HEK293 (cell line): ENCODE measurements around the gene SNUPN.

Source experiments
- CTCF ChIA-PET: fragments of 350-600 bp; formaldehyde crosslinking; extraction: SDS; loops from one replicate; lab custom pipeline; 2021; ENCODE audit warnings: antibody characterized with exemption; lab: Yijun Ruan, JAX
- POLR2A ChIA-PET: fragments of 300-600 bp; formaldehyde crosslinking; extraction: SDS; loops from one replicate; lab custom pipeline; 2020; ENCODE audit warnings: antibody characterized with exemption, inconsistent platforms; lab: Yijun Ruan, JAX
- H3K27ac ChIP-seq: fragments of 200-500 bp; sonication (Bioruptor generic); 2 replicates; pipeline ENCODE4 v1.5.1; 2014; ENCODE audit warnings: low read depth, low read length, control low read depth, inconsistent platforms; ENCODE audit errors: extremely low read depth
- H3K36me3 ChIP-seq, 2 experiments: fragments of 200-500 bp in 1 of 2; sonication (Bioruptor generic) in 1 of 2; 1 replicate in 1 of 2; 2 replicates in 1 of 2; pipeline ENCODE4 v1.5.1; 2014 to 2017; ENCODE audit warnings: inconsistent platforms in 2 of 2, low read length in 2 of 2; ENCODE audit not compliant: control insufficient read depth in 2 of 2, insufficient read depth in 1 of 2
- H3K4me1 ChIP-seq: fragments of 200-500 bp; sonication (Bioruptor generic); 2 replicates; pipeline ENCODE4 v1.5.1; 2014; ENCODE audit warnings: mild to moderate bottlenecking, low read length, inconsistent platforms; ENCODE audit not compliant: control insufficient read depth, insufficient read depth
- H3K4me3 ChIP-seq: 2 replicates; pipeline ENCODE4 v1.5.1; 2011; ENCODE audit warnings: low read depth, mild to moderate bottlenecking, control low read depth, low read length, moderate library complexity
- H3K9me3 ChIP-seq: fragments of 200-500 bp; sonication (Bioruptor generic); 2 replicates; pipeline ENCODE4 v1.5.1; 2014; ENCODE audit warnings: low read depth, low read length, inconsistent platforms; ENCODE audit not compliant: control insufficient read depth, insufficient read depth
- EGR2 ChIP-seq: fragments of 450-650 bp; formaldehyde crosslinking; IDR thresholded peaks from 2 replicates; pipeline ENCODE4 v1.5.1; 2016; ENCODE audit warnings: low read depth, missing biosample characterization, missing genetic modification characterization
- GLIS1 ChIP-seq: fragments of 450-650 bp; formaldehyde crosslinking; IDR thresholded peaks from 2 replicates; pipeline ENCODE4 v1.5.1; 2016; ENCODE audit warnings: missing biosample characterization, missing genetic modification characterization
- KLF10 ChIP-seq: fragments of 450-650 bp; IDR thresholded peaks from 2 replicates; pipeline ENCODE4 v1.5.1; 2018; ENCODE audit warnings: missing biosample characterization, mild to moderate bottlenecking, missing genetic modification characterization
- MZF1 ChIP-seq: fragments of 450-650 bp; formaldehyde crosslinking; IDR thresholded peaks from 2 replicates; pipeline ENCODE4 v1.5.1; 2017; ENCODE audit warnings: missing biosample characterization, missing genetic modification characterization, borderline replicate concordance
- SETDB1 ChIP-seq: IDR thresholded peaks from one replicate; pipeline ENCODE4 v1.6.1; 2017; ENCODE audit warnings: mild to moderate bottlenecking, low read length, moderate library complexity, mixed read lengths; ENCODE audit not compliant: insufficient read length
- WT1 ChIP-seq: fragments of 450-650 bp; formaldehyde crosslinking; IDR thresholded peaks from 2 replicates; pipeline ENCODE4 v1.5.1; 2016; ENCODE audit warnings: missing biosample characterization, missing genetic modification characterization
- ZBTB48 ChIP-seq: fragments of 450-650 bp; formaldehyde crosslinking; IDR thresholded peaks from 2 replicates; pipeline ENCODE4 v1.5.1; 2016; ENCODE audit warnings: missing biosample characterization, missing genetic modification characterization
- ZBTB49 ChIP-seq: fragments of 450-650 bp; formaldehyde crosslinking; IDR thresholded peaks from 2 replicates; pipeline ENCODE4 v1.5.1; 2016; ENCODE audit warnings: missing biosample characterization, missing genetic modification characterization, low read depth
- ZFP41 ChIP-seq: fragments of 450-650 bp; formaldehyde crosslinking; IDR thresholded peaks from 2 replicates; pipeline ENCODE4 v1.5.1; 2016; ENCODE audit warnings: missing biosample characterization, missing genetic modification characterization, borderline replicate concordance
- ZIC2 ChIP-seq: fragments of 450-650 bp; formaldehyde crosslinking; IDR thresholded peaks from 2 replicates; pipeline ENCODE4 v1.5.1; 2016; ENCODE audit warnings: missing biosample characterization, missing genetic modification characterization
- ZNF138 ChIP-seq: fragments of 450-650 bp; formaldehyde crosslinking; IDR thresholded peaks from 2 replicates; pipeline ENCODE4 v1.5.1; 2016; ENCODE audit warnings: missing biosample characterization, missing genetic modification characterization, borderline replicate concordance
- ZNF280D ChIP-seq: fragments of 450-650 bp; formaldehyde crosslinking; IDR thresholded peaks from 2 replicates; pipeline ENCODE4 v1.5.1; 2016; ENCODE audit warnings: missing biosample characterization, missing genetic modification characterization
- ZNF350 ChIP-seq: fragments of 450-650 bp; formaldehyde crosslinking; IDR thresholded peaks from 2 replicates; pipeline ENCODE4 v1.5.0; 2017; ENCODE audit warnings: missing biosample characterization, mild to moderate bottlenecking, missing genetic modification characterization
- ZNF48 ChIP-seq: fragments of 450-650 bp; formaldehyde crosslinking; IDR thresholded peaks from 2 replicates; pipeline ENCODE4 v1.5.1; 2016; ENCODE audit warnings: missing biosample characterization, missing genetic modification characterization
- ZNF558 ChIP-seq: fragments of 450-650 bp; formaldehyde crosslinking; IDR thresholded peaks from 2 replicates; pipeline ENCODE4 v1.5.1; 2016; ENCODE audit warnings: missing biosample characterization, missing genetic modification characterization
- ZSCAN18 ChIP-seq: fragments of 450-650 bp; formaldehyde crosslinking; IDR thresholded peaks from 2 replicates; pipeline ENCODE4 v1.5.1; 2016; ENCODE audit warnings: missing biosample characterization, missing genetic modification characterization

The SNUPN gene

GRCh38 chr15:75597667-75598341, 27.7 kb downstream of the SNUPN start:
- Histone ChIP-seq H3K27ac (no peak overlapping the region; the same call in 1 of the 2 replicates), H3K4me3 (no peak overlapping the region), H3K36me3 (peaks cover 38 to 60% of the 10 kb centered on the region in 2 experiments), H3K9me3 (no peaks in the 10 kb centered on the region)
- CTCF ChIA-PET: interaction anchor here (0.5 to 2.0 kb wide), 9 partner anchors 9 to 210 kb away, joined by 3 to 9 read pairs (median 5); no protein-coding TSS in a partner anchor
- POLR2A ChIA-PET: interaction anchor here (1.3 to 1.6 kb wide), 2 partner anchors 19 to 42 kb away, joined by 3 to 4 read pairs; partner anchors contain the start of genes IMP3 and PTPN9
- TF ChIP-seq ZFP41 (no peak), WT1 (tag by site-specific recombination) (no peak), ZNF558 (tag by site-specific recombination) (no peak), ZNF280D (tag by site-specific recombination) (no peak)
- TF ChIP-seq, all 188 proteins: peak for 0
- no peaks in the 10 kb centered on the region for H3K4me1 ChIP-seq

GRCh38 chr15:75596703-75597345, 28.7 kb downstream of the SNUPN start:
- H3K27ac ChIP-seq: no peak overlapping the region
- TF ChIP-seq ZBTB48 (tag by site-specific recombination) (no peak), EGR2 (tag by site-specific recombination) (no peak), GLIS1 (no peak), SETDB1 (no peak), ZNF138 (tag by site-specific recombination) (no peak), ZBTB49 (tag by site-specific recombination) (no peak), MZF1 (tag by site-specific recombination) (no peak), ZIC2 (tag by site-specific recombination) (no peak), KLF10 (no peak), ZNF48 (tag by site-specific recombination) (no peak), ZSCAN18 (tag by site-specific recombination) (no peak), ZNF350 (tag by site-specific recombination) (no peak)
- TF ChIP-seq, all 188 proteins: peak for 0
- Histone ChIP-seq H3K36me3 (peaks cover 38 to 60% of the 10 kb centered on the region in 2 experiments), H3K4me3 (no peak overlapping the region), H3K4me1 (no peaks in the 10 kb centered on the region), H3K9me3 (no peaks in the 10 kb centered on the region)
- CTCF ChIA-PET: interaction anchor here (0.7 to 2.0 kb wide), 5 partner anchors 15 to 88 kb away, joined by 3 to 9 read pairs (median 5); no protein-coding TSS in a partner anchor
- POLR2A ChIA-PET: interaction anchor here (1.3 to 1.6 kb wide), 2 partner anchors 18 to 43 kb away, joined by 3 to 4 read pairs; partner anchors contain the start of genes IMP3 and PTPN9
